ENCODE measurements around the gene GDF7.

DNA sequence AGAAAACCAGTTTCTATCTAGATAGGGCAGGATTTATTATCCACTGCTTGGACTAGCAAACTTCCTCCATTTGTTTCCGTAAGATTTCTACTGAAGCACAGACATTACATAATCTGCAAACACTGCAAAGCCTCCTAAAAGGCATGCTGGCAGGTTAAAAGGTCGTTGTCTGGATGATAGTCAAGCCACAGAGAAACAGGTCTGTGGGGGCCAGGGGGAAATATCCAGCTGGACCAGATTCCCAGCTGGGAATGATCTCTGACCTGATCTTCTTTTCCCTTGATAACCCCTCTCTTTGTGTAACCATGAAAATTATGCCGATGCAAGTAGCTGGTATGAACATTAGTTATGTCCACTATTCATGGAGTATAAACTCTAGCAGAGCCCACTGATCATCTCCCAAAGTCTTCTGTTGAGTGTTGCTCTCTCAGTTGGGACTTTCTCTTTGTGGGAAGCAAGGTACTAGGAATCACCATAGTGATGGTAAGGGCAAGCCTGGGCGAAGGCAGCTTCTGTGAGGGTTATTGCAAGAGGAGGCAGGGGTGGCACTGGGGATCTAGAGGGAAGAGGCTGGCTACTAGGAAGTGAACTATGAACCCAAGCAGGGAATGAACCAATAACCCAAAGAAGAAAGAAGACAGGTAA lies 61.3 kb downstream of the GDF7 start:
- TF ChIP-seq EZH2 (IDR thresholded peaks at IDR 0.05; ENCODE audit: borderline replicate concordance): no peak
- TF ChIP-seq, protein P1, sequence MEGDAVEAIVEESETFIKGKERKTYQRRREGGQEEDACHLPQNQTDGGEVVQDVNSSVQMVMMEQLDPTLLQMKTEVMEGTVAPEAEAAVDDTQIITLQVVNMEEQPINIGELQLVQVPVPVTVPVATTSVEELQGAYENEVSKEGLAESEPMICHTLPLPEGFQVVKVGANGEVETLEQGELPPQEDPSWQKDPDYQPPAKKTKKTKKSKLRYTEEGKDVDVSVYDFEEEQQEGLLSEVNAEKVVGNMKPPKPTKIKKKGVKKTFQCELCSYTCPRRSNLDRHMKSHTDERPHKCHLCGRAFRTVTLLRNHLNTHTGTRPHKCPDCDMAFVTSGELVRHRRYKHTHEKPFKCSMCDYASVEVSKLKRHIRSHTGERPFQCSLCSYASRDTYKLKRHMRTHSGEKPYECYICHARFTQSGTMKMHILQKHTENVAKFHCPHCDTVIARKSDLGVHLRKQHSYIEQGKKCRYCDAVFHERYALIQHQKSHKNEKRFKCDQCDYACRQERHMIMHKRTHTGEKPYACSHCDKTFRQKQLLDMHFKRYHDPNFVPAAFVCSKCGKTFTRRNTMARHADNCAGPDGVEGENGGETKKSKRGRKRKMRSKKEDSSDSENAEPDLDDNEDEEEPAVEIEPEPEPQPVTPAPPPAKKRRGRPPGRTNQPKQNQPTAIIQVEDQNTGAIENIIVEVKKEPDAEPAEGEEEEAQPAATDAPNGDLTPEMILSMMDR (IDR thresholded peaks at IDR 0.05; ENCODE audit: poor library complexity): no peak

Measured in hepatocyte (in vitro differentiated cells).